ENCODE measurements around the gene CLSTN2.

The CLSTN2 gene

DNA sequence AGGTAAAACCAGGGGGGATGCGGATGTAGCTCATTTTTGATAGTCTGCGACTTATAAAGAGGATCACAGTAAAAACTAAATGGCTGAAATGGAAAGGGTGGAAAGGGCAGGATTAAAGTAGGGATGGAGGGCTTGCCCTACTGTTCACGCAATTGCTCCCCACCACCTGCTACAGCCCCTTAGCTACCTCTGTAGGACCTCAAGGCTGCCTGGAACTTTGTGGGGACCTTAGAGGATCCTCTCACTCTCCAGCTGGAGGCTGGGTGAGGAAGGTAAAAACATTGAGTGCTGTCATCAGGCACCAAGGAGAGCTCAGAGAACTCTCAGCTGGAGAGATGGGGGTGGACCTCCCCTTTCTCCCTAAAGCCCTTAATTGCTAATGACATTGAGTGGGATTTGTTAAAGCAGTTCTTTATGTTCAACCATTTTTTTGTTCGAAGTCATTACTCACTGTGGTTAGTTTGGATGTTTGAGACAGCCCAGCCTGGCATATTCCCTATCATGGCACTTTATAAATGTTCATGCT, 213.0 kb downstream of the CLSTN2 start:
- H3K27ac ChIP-seq (ENCODE audit: low read depth, low read length) = no peak overlapping the region
- no peaks in the 10 kb centered on the region for H3F3A ChIP-seq (ENCODE audit: control insufficient read depth, insufficient read depth)
- no peaks in the 10 kb centered on the region for H3K79me2 ChIP-seq (ENCODE audit: control insufficient read depth, low read length)
- H3K36me3 ChIP-seq (ENCODE audit: control insufficient read depth, low read length) = no peaks in the 10 kb centered on the region
- no peak overlapping the region for H3K4me3 ChIP-seq (ENCODE audit: low read length)
- no peak overlapping the region for H3K4me2 ChIP-seq (ENCODE audit: low read length)
- no peaks in the 10 kb centered on the region for H4K20me1 ChIP-seq (ENCODE audit: control insufficient read depth, insufficient read depth, low read depth, low read length)
- no peaks in the 10 kb centered on the region for H3K9me3 ChIP-seq (ENCODE audit: control insufficient read depth, insufficient read depth, low read length)
- no peaks in the 10 kb centered on the region for H3K27me3 ChIP-seq (ENCODE audit: control insufficient read depth, low read length)
- TF ChIP-seq EZH2phosphoT487 (IDR thresholded peaks at IDR 0.05; ENCODE audit: borderline replicate concordance, low read length) = no peak
- TF ChIP-seq, protein P1, sequence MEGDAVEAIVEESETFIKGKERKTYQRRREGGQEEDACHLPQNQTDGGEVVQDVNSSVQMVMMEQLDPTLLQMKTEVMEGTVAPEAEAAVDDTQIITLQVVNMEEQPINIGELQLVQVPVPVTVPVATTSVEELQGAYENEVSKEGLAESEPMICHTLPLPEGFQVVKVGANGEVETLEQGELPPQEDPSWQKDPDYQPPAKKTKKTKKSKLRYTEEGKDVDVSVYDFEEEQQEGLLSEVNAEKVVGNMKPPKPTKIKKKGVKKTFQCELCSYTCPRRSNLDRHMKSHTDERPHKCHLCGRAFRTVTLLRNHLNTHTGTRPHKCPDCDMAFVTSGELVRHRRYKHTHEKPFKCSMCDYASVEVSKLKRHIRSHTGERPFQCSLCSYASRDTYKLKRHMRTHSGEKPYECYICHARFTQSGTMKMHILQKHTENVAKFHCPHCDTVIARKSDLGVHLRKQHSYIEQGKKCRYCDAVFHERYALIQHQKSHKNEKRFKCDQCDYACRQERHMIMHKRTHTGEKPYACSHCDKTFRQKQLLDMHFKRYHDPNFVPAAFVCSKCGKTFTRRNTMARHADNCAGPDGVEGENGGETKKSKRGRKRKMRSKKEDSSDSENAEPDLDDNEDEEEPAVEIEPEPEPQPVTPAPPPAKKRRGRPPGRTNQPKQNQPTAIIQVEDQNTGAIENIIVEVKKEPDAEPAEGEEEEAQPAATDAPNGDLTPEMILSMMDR (IDR thresholded peaks at IDR 0.05; ENCODE audit: low read depth, low read length, poor library complexity, severe bottlenecking) = no peak
- no peaks in the 10 kb centered on the region for H3K4me1 ChIP-seq (ENCODE audit: control insufficient read depth, low read length)
- no peaks in the 10 kb centered on the region for H3K9me2 ChIP-seq (replicated peaks; ENCODE audit: control insufficient read depth, low read length)

DNA sequence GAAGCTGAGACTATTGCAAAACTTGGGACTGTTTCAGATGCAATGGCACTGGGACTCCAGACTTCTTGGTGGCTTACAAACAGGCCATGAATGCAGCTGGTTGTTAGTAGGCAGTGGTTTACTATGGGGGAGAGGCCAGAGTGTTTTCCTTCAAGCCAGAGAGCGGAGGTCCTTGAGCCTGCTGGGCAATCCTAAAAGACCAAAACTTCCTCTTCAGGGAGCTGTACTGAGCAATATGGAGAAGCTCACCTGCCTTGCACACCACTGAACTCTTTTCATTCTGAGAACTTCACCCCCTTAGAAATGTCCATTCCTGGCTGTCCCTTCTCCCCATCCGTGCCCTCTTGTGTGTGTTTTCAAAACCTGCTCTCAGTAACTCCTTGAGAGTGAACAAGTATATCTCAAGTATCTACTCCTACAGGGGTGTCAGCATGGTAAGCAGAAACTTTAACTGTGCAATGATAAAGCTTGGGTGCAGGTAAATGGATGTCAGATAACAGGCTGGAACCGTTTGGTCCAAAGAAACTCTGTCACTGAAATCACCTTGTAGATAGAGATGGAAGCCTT, 213.9 kb downstream of the CLSTN2 start:
- TF ChIP-seq, protein P1 (IDR thresholded peaks at IDR 0.05; ENCODE audit: low read depth, low read length, poor library complexity, severe bottlenecking) = no peak
- TF ChIP-seq EZH2phosphoT487 (IDR thresholded peaks at IDR 0.05; ENCODE audit: borderline replicate concordance, low read length) = no peak
- Histone ChIP-seq H3K27ac (ENCODE audit: low read depth, low read length) (no peak overlapping the region), H3K36me3 (ENCODE audit: control insufficient read depth, low read length) (no peaks in the 10 kb centered on the region), H3F3A (ENCODE audit: control insufficient read depth, insufficient read depth) (no peaks in the 10 kb centered on the region), H3K4me3 (ENCODE audit: low read length) (no peak overlapping the region), H4K20me1 (ENCODE audit: control insufficient read depth, insufficient read depth, low read depth, low read length) (no peaks in the 10 kb centered on the region), H3K9me3 (ENCODE audit: control insufficient read depth, insufficient read depth, low read length) (no peaks in the 10 kb centered on the region), H3K79me2 (ENCODE audit: control insufficient read depth, low read length) (no peaks in the 10 kb centered on the region), H3K27me3 (ENCODE audit: control insufficient read depth, low read length) (no peaks in the 10 kb centered on the region), H3K4me2 (ENCODE audit: low read length) (no peak overlapping the region), H3K9me2 (replicated peaks; ENCODE audit: control insufficient read depth, low read length) (no peaks in the 10 kb centered on the region), H3K4me1 (ENCODE audit: control insufficient read depth, low read length) (peaks cover 4% of the 10 kb centered on the region)

DNA sequence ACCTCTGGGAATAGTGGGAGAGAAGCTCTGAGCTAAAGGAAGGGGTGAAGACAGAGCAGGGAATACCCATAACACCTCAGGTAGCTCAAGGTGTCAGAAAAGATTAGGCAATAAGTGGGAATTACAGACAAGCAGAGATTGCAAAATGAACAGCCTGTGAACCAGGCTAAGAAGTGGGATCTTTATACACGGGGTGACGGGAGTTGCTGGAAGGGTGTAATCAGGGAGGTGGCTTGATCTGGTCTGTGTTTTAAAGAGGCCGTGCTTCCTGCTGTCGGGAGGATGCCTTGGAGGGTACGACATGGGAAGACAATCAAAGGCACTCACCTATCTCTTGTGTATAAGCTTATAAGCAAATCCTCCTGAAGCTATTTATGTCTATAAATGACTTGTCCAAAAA, 216.3 kb downstream of the CLSTN2 start:
- H3K36me3 ChIP-seq (ENCODE audit: control insufficient read depth, low read length) = no peaks in the 10 kb centered on the region
- no peak for TF ChIP-seq EZH2phosphoT487 (IDR thresholded peaks at IDR 0.05; ENCODE audit: borderline replicate concordance, low read length)
- TF ChIP-seq, protein P1 (IDR thresholded peaks at IDR 0.05; ENCODE audit: low read depth, low read length, poor library complexity, severe bottlenecking) = no peak
- H4K20me1 ChIP-seq (ENCODE audit: control insufficient read depth, insufficient read depth, low read depth, low read length) = no peaks in the 10 kb centered on the region
- no peaks in the 10 kb centered on the region for H3K79me2 ChIP-seq (ENCODE audit: control insufficient read depth, low read length)
- no peak overlapping the region for H3K4me2 ChIP-seq (ENCODE audit: low read length)
- H3K4me3 ChIP-seq (ENCODE audit: low read length) = no peak overlapping the region
- H3K27me3 ChIP-seq (ENCODE audit: control insufficient read depth, low read length) = no peaks in the 10 kb centered on the region
- no peaks in the 10 kb centered on the region for H3F3A ChIP-seq (ENCODE audit: control insufficient read depth, insufficient read depth)
- H3K9me2 ChIP-seq (replicated peaks; ENCODE audit: control insufficient read depth, low read length) = no peaks in the 10 kb centered on the region
- no peak overlapping the region for H3K27ac ChIP-seq (ENCODE audit: low read depth, low read length)
- peaks cover 9% of the 10 kb centered on the region for H3K4me1 ChIP-seq (ENCODE audit: control insufficient read depth, low read length)
- H3K9me3 ChIP-seq (ENCODE audit: control insufficient read depth, insufficient read depth, low read length) = peaks cover 2% of the 10 kb centered on the region; the same call in 1 of the 2 replicates

Data from DOHH2 (cell line).